H1 (cell line): Measurements from ENCODE around the gene ACAP2. TPM values are rescaled to one million over a fixed set of nuclear protein-coding genes. Genes with fewer than 3 reads are reported as not detected.

ENCODE experiments used
- ASH2L ChIP-seq: fragments of 200-600, 300-600 bp; sonication (generic); IDR thresholded peaks from one replicate; pipeline ENCODE4 v1.7.1; 2017; ENCODE audit warnings: low read length
- EGR1 ChIP-seq: IDR thresholded peaks from 2 replicates; pipeline ENCODE4 v1.6.1; 2011; ENCODE audit warnings: low read depth, low read length, borderline replicate concordance
- POLR2A ChIP-seq, 2 experiments: IDR thresholded peaks; 1 replicate in 1 of 2; 2 replicates in 1 of 2; pipeline ENCODE4 v1.6.1; 2011; ENCODE audit warnings: low read depth in 2 of 2, low read length in 2 of 2, mild to moderate bottlenecking in 2 of 2; ENCODE audit errors: control extremely low read depth in 1 of 2
- TAF7 ChIP-seq: optimal IDR thresholded peaks from 2 replicates; pipeline ENCODE3; 2011; ENCODE audit warnings: low read depth, mild to moderate bottlenecking, inconsistent platforms, low read length, moderate library complexity, borderline replicate concordance
- polyA plus RNA-seq, 7 experiments: library from polyadenylated mRNA; depleted of rRNA in 3 of 7; stranded (reverse) in 5 of 7; unstranded in 2 of 7; fragments of >200 nt in 5 of 7; fragments of 200-250 nt in 2 of 7; gene quantifications; 1 replicate in 5 of 7; 2 replicates in 1 of 7; 4 replicates in 1 of 7; pipeline versions ENCODE4 v1.2.1 to v1.2.3, GENCODE V29; 2011 to 2013; ENCODE audit warnings: missing spikeins in 2 of 7, mixed read lengths in 2 of 7
- total RNA-seq: library from RNA; stranded (reverse); fragmentation: NEBNext Ultra II Directional; extraction: Animal tissue kit (Norgen Biotek cat#: 25700); gene quantifications from 2 replicates; pipeline ENCODE4 v1.2.1, GENCODE V29; 2021
- TF ChIP-seq, protein P1 (sequence below): IDR thresholded peaks from 2 replicates; pipeline ENCODE4 v1.6.1; 2012; ENCODE audit warnings: low read length, inconsistent platforms

ACAP2 gene
- total and polyA plus RNA-seq, 2 of the 8 experiments (the other 6 are each of a cell fraction or from before 2014, with no cell fraction given): 7.7 to 37.3 TPM

DNA sequence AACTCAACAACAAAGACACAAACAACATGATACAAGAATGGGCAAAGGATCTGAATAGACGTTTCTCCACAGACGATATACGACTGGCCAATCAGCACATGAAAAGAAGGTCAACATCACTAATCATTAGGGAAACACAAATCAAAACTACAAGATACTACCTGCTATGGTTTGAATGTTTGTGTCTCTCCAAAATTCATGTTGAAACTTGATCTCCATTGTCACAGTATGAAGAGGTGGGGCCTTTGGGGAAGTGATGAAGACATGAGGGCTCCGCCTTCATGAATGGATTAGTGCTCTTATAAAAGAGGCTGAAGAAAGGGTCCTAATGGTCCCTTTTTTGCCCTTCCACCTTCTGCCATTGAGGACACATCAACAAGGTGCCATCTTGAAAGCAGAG, 32.3 kb downstream of the ACAP2 start (continued):
- TF ChIP-seq, protein P1, sequence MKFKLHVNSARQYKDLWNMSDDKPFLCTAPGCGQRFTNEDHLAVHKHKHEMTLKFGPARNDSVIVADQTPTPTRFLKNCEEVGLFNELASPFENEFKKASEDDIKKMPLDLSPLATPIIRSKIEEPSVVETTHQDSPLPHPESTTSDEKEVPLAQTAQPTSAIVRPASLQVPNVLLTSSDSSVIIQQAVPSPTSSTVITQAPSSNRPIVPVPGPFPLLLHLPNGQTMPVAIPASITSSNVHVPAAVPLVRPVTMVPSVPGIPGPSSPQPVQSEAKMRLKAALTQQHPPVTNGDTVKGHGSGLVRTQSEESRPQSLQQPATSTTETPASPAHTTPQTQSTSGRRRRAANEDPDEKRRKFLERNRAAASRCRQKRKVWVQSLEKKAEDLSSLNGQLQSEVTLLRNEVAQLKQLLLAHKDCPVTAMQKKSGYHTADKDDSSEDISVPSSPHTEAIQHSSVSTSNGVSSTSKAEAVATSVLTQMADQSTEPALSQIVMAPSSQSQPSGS: no peak
- TF ChIP-seq TAF7: no peak
- no peak for TF ChIP-seq EGR1
- TF ChIP-seq ASH2L: no peak
- TF ChIP-seq POLR2A (IDR thresholded peaks at IDR 0.05; ENCODE audit: control extremely low read depth in 1 of 2, low read depth in 2 of 2, low read length in 2 of 2): no peak
